SJSA1 (cell line): ENCODE results near the gene SLC25A12. TPM values are rescaled to one million over a fixed set of nuclear protein-coding genes. Genes with fewer than 3 reads are reported as not detected.

Experiments
- DNase-seq, 2 experiments: peaks; one replicate each; pipeline ENCODE4 v3.0.0-alpha.2; 2015 to 2020; ENCODE audit warnings: low spot score in 2 of 2, low read depth in 1 of 2
- H3K27ac ChIP-seq: fragments of 250-450 bp; sonication (Bioruptor Pico); 2 replicates; pipeline ENCODE4 v1.5.1; 2020; ENCODE audit warnings: mild to moderate bottlenecking, moderate library complexity
- H3K27me3 ChIP-seq: fragments of 250-450 bp; sonication (Bioruptor Pico); replicated peaks from 2 replicates; pipeline ENCODE4 v1.5.1; 2020; ENCODE audit warnings: mild to moderate bottlenecking, moderate library complexity
- H3K36me3 ChIP-seq: fragments of 250-450 bp; sonication (Bioruptor Pico); 2 replicates; pipeline ENCODE4 v1.5.1; 2020; ENCODE audit warnings: mild to moderate bottlenecking
- H3K4me1 ChIP-seq: fragments of 250-450 bp; sonication (Bioruptor Pico); replicated peaks from 2 replicates; pipeline ENCODE4 v1.6.1; 2021; ENCODE audit warnings: mild to moderate bottlenecking
- H3K4me3 ChIP-seq: fragments of 250-450 bp; sonication (Bioruptor Pico); 2 replicates; pipeline ENCODE4 v1.5.1; 2020; ENCODE audit warnings: mild to moderate bottlenecking
- H3K9me3 ChIP-seq: fragments of 250-450 bp; sonication (Bioruptor Pico); replicated peaks from 2 replicates; pipeline ENCODE4 v1.5.1; 2020; ENCODE audit warnings: mild to moderate bottlenecking
- total RNA-seq: library from RNA; depleted of rRNA; stranded (reverse); fragments of >200 nt; shearing (Covaris generic); gene quantifications from 2 replicates; pipeline ENCODE4 v1.2.3, GENCODE V29; 2014; rRNA removed

Gene SLC25A12
- total RNA-seq, 1 experiment from 2014 or later, result 14.3 TPM

DNA sequence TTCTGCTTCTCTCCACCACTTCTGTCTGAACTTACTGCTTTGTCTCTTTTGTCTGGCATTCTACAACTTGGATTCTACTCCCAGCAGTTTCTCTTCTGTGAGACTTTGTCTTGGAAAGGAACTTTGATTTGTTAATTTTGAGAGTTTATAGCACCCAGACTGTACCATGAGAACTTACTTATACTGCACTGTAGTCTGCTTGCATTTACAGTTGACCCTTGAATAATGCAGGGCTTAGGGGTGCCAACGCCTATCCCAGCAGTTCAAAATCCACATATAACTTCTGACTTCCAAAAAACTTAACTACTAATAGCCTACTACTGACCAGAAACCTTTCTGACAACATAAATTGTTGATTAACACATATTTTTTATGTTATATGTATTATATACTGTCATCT is 151.3 kb downstream of the SLC25A12 start:
- Histone ChIP-seq H3K4me3 (no peak overlapping the region), H3K4me1 (no peaks in the 10 kb centered on the region), H3K9me3 (no peaks in the 10 kb centered on the region), H3K27ac (no peak overlapping the region), H3K36me3 (peaks cover 82% of the 10 kb centered on the region), H3K27me3 (no peaks in the 10 kb centered on the region)
- DNase-seq, result no peak

DNA sequence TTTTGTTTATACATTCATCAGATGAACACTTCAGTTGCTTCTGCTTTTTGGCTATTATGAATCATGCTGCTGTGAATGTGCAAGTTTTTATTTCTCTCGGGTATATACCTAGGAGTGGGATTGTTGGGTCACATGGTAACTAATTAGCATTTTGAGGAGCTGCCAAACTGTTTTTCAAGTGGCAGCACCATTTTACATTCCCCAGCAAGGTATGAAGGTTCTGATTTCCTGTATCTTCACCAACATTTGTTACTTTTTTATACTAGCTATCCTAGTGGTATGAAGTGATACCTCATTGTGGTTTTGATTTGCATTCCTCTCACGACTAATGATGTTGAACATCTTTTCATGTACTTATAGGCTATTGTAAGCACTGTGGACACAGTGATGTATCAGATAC is 152.9 kb downstream of the SLC25A12 start:
- Histone ChIP-seq H3K27ac (no peak overlapping the region), H3K4me1 (no peaks in the 10 kb centered on the region), H3K4me3 (no peak overlapping the region), H3K9me3 (no peaks in the 10 kb centered on the region), H3K36me3 (peaks cover 84% of the 10 kb centered on the region), H3K27me3 (no peaks in the 10 kb centered on the region)
- DNase-seq, result no peak

DNA sequence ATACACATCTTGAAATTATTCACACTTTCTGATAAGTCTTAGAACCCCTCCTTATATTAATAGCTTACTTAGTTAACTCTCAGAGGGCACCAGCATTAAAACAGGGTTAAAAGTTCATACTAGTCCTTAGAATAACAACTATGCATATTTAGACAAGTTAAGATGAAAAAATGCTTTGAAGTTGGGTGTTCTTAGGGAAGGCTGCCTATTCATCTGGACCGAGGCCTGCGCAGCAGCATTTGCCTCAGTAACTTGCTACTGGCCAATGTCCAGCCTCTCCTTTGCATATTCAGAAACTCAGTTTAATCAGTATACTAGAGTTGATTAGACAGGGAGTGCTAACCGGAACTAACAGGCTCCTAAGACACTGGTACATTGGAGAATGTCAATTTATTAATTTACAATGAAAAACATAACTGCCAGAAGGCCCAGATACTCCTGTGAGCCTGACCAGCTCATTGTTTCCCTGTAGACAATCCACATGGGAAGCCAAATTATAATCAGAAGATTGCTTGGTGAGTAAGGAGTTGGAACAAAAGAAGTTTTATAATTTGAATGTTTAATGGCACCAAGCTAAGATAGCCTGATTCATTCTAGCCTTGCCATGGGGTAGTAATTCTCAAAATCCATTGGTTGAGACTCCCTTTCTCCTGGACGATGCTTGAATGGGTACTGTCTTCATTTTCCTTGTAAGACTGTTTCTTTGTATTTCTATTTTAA is 157.9 kb downstream of the SLC25A12 start:
- H3K36me3 ChIP-seq, result peaks cover 77% of the 10 kb centered on the region
- H3K27ac ChIP-seq, result no peak overlapping the region
- no peak for DNase-seq
- H3K27me3 ChIP-seq, result no peaks in the 10 kb centered on the region
- no peak overlapping the region for H3K4me3 ChIP-seq
- no peaks in the 10 kb centered on the region for H3K9me3 ChIP-seq
- H3K4me1 ChIP-seq, result no peaks in the 10 kb centered on the region

Other genes with a start within 250 kb of the SLC25A12 start
- gene DYNC1I2, start 206.8 kb downstream of the SLC25A12 start, total RNA-seq, result 140 and 160 TPM in 2 replicates
- 111 and 122 TPM in 2 replicates for gene HAT1, start 28.2 kb upstream of the SLC25A12 start, total RNA-seq
- 6.3 and 11.3 TPM in 2 replicates for gene METAP1D, start 105.7 kb upstream of the SLC25A12 start, total RNA-seq
- 4.7 and 4.9 TPM in 2 replicates for gene DLX1, start 191.3 kb upstream of the SLC25A12 start, total RNA-seq
- gene DLX2, start 208.7 kb upstream of the SLC25A12 start, total RNA-seq, result 0.92 TPM in 1 of 2 replicates, not detected in the other